Subcutaneous abdominal adipose tissue (tissue), 5 donors: ENCODE measurements around the gene ANKS1B.

Experiments
- H3K27ac ChIP-seq: one replicate; pipeline ENCODE4 v1.7.0; 2013; ENCODE audit warnings: low read depth, mild to moderate bottlenecking, inconsistent platforms, low read length, moderate library complexity
- H3K27me3 ChIP-seq, 5 donors: one replicate each; pipeline ENCODE4 v1.7.0; 2013; ENCODE audit warnings: low read length in 5 of 5, inconsistent platforms in 1 of 5; ENCODE audit not compliant: control insufficient read depth in 5 of 5, insufficient read depth in 4 of 5
- H3K36me3 ChIP-seq, 5 donors: one replicate each; pipeline ENCODE4 v1.7.0; 2013; ENCODE audit warnings: low read length in 5 of 5; ENCODE audit not compliant: control insufficient read depth in 5 of 5, insufficient read depth in 5 of 5
- H3K4me1 ChIP-seq, 5 donors: one replicate each; pipeline ENCODE4 v1.7.0; 2013; ENCODE audit warnings: low read length in 5 of 5, mild to moderate bottlenecking in 3 of 5, moderate library complexity in 1 of 5; ENCODE audit not compliant: control insufficient read depth in 5 of 5, insufficient read depth in 5 of 5
- H3K4me3 ChIP-seq, 5 donors: one replicate each; pipeline ENCODE4 v1.7.0; 2013; ENCODE audit warnings: low read length in 5 of 5, low read depth in 1 of 5
- H3K9ac ChIP-seq, 5 donors: one replicate each; pipeline ENCODE4 v1.7.0; 2013; ENCODE audit warnings: low read length in 5 of 5, mild to moderate bottlenecking in 4 of 5, moderate library complexity in 3 of 5
- H3K9me3 ChIP-seq, 5 donors: one replicate each; pipeline ENCODE4 v1.7.0; 2013; ENCODE audit warnings: low read length in 5 of 5; ENCODE audit not compliant: control insufficient read depth in 5 of 5
- donor health status: healthy.
- donor health status: healthy.
- donor health status: healthy.
- donor health status: healthy.
- donor health status: healthy.

ANKS1B gene

DNA sequence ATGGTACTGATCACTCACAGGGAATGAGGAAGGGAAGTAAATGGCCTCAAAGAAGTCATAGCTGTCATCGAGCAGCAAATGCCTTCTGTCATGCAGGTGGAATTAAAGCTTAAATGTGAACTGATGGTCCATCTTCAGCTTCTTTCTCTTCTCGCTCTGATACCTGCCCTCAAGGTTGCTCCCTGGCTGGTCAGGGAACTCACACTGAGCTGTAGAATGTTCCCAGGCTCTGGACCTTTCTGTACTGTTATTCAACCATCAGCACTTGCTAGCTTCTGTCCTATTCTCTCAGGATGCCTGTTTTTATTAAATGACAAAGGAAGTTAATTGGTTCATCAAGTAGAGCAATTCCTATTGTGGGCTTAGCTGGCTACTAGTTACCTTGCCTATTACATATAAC is 875.8 kb downstream of the ANKS1B start:
- H3K9me3 ChIP-seq = no peaks in the 10 kb centered on the region
- no peak overlapping the region for H3K27ac ChIP-seq
- H3K27me3 ChIP-seq = no peaks in the 10 kb centered on the region
- H3K9ac ChIP-seq = no peak overlapping the region
- no peaks in the 10 kb centered on the region for H3K4me1 ChIP-seq
- no peak overlapping the region for H3K4me3 ChIP-seq
- H3K36me3 ChIP-seq = no peaks in the 10 kb centered on the region

DNA sequence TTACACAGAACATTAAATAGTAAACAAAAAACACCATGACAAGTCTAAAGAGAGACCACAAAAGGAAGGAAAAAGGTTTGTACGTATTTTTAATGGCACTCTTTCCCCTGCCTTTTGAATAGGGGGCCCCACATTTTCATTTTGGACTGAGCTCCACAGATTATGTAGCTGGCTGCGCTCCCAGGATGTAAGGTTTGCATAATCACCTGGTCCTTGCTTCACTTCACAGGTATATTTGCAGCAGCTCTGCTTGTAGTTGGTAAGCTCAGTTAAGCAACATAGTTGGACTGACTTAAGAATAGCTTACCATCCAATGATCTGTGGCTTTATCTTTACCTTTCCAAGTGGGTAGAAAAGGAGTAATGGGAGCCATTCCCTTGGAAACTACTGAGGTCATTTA is 885.0 kb downstream of the ANKS1B start:
- Histone ChIP-seq H3K27me3 (no peaks in the 10 kb centered on the region), H3K36me3 (no peaks in the 10 kb centered on the region), H3K27ac (no peak overlapping the region), H3K9me3 (no peaks in the 10 kb centered on the region), H3K4me3 (no peak overlapping the region), H3K4me1 (no peaks in the 10 kb centered on the region), H3K9ac (no peak overlapping the region)

GRCh38 chr12:99097171-99097570 is 887.6 kb downstream of the ANKS1B start:
- Histone ChIP-seq H3K36me3 (no peaks in the 10 kb centered on the region), H3K27me3 (no peaks in the 10 kb centered on the region), H3K4me3 (no peak overlapping the region), H3K4me1 (no peaks in the 10 kb centered on the region), H3K9ac (no peak overlapping the region), H3K27ac (no peak overlapping the region), H3K9me3 (no peaks in the 10 kb centered on the region)

DNA sequence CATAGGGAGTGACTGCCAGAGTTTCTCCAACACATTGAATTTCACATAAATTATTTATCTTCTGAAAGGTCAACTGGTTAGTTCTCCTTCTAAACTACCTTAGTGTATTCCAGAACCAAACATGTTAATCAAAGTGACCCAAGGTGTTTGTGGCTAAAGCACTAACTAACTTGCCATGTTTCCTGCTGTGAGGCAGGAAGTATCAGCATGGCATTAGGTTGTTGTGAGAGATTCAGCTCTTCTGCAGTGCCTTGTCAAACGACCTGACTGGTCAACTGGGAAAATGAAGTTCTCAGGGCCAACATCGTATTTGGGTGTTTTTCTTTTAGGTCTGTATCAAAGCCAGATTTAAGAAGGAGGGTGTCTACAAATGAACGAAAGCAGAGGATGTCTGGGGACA is 891.6 kb downstream of the ANKS1B start:
- H3K4me3 ChIP-seq = no peak overlapping the region
- no peak overlapping the region for H3K27ac ChIP-seq
- H3K36me3 ChIP-seq = no peaks in the 10 kb centered on the region
- H3K4me1 ChIP-seq = no peaks in the 10 kb centered on the region
- H3K27me3 ChIP-seq = no peaks in the 10 kb centered on the region
- no peak overlapping the region for H3K9ac ChIP-seq
- no peaks in the 10 kb centered on the region for H3K9me3 ChIP-seq

GRCh38 chr12:99092100-99092851 is 892.5 kb downstream of the ANKS1B start:
- Histone ChIP-seq H3K9me3 (no peaks in the 10 kb centered on the region), H3K9ac (no peak overlapping the region), H3K36me3 (no peaks in the 10 kb centered on the region), H3K4me1 (no peaks in the 10 kb centered on the region), H3K4me3 (no peak overlapping the region), H3K27me3 (no peaks in the 10 kb centered on the region), H3K27ac (no peak overlapping the region)

DNA sequence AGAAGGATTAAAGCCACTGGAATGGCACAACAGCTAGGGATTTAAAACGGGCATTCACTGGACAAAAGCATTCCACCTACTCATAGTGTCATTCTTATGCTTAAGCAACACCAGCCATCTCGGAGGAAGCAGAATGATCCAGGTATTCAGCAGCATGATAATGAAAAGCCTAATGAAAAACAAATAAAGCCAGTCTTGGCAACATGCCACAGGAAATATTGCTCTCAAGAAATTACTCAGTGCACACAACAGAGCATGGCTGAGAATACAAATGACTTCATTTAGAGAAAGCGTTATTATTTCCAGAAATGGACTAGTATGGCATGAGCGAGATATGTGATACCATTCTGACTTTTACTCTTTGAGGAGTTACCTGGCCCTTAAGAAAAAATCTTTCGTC is 897.5 kb downstream of the ANKS1B start:
- H3K27ac ChIP-seq = no peak overlapping the region
- no peak overlapping the region for H3K9ac ChIP-seq
- H3K4me1 ChIP-seq = no peaks in the 10 kb centered on the region
- no peaks in the 10 kb centered on the region for H3K36me3 ChIP-seq
- no peaks in the 10 kb centered on the region for H3K27me3 ChIP-seq
- H3K4me3 ChIP-seq = no peak overlapping the region
- no peaks in the 10 kb centered on the region for H3K9me3 ChIP-seq

- Histone ChIP-seq H3K4me1 (no peaks in the 10 kb centered on the region), H3K4me3 (no peak overlapping the region), H3K9me3 (no peaks in the 10 kb centered on the region), H3K27ac (no peak overlapping the region), H3K36me3 (no peaks in the 10 kb centered on the region), H3K9ac (no peak overlapping the region), H3K27me3 (no peaks in the 10 kb centered on the region)
Observed at GRCh38 chr12:99079811-99080210, 904.9 kb downstream of the ANKS1B start.

DNA sequence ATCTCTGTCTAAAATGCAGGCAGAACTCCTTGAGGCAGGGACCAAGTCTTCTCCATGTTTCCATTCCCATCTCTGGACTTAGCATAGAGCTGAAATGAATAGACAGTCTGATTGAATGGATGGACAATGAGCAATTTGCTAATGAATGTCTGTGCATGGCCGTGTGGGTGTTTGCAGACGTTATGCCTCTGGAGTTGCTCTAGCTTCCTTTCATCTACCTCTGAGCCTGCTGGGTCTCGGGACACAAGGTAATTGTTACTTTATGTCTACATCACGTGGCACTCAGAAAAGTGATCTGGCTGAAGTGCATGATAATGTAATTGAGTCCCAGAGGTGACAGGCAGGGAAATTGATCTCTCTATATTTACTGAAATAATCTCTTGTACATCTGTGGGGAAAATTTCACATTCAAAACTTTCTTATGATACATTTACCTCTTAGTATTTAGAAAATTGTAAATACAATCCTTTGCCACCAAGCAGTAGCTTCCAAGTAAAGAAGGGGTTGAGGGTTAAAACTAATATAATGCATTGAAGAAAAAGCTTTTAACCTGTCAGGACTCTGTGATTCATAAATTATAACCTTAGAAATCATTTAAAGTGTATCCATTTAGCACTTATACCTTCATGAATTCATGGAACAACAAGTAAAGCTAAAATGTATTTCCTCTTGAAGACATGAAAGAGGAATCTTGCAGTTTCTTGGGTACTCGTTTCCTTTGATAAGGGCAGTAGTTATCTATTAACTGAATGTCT is 915.6 kb downstream of the ANKS1B start:
- Histone ChIP-seq H3K9ac (no peak overlapping the region), H3K27ac (no peak overlapping the region), H3K4me3 (no peak overlapping the region), H3K36me3 (no peaks in the 10 kb centered on the region), H3K27me3 (no peaks in the 10 kb centered on the region), H3K9me3 (no peaks in the 10 kb centered on the region), H3K4me1 (no peaks in the 10 kb centered on the region)

DNA sequence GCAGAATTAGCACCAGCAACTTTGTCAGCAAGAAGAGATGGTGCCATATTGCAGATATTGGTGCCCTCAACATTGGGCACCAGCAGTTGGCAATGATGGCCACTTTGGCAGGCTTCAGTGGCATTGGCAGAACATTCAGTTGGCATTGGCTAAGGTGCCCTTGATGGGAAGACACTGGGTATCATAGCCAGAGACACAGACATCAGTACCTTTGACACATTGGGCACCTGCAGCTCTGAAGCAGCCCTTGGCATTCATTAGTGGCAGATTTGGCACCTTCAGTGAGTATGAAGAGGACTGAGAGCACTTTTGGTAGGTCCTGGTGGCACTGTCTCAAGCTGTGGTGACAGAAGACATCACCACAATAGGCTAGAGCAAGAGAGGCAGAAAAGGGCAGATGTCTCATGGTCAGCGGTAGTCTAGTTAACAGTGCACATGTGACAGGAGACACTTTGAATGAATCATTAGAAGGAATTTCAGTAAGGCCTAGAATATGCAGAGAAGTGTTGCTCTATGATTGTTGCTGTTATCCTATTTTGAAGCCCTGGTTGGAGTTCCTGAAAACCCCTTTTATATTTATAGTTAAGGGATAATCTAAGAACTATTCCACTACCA is 917.5 kb downstream of the ANKS1B start:
- H3K27ac ChIP-seq = no peak overlapping the region
- no peak overlapping the region for H3K4me3 ChIP-seq
- no peaks in the 10 kb centered on the region for H3K36me3 ChIP-seq
- H3K9me3 ChIP-seq = no peaks in the 10 kb centered on the region
- no peaks in the 10 kb centered on the region for H3K4me1 ChIP-seq
- H3K9ac ChIP-seq = no peak overlapping the region
- H3K27me3 ChIP-seq = no peaks in the 10 kb centered on the region

DNA sequence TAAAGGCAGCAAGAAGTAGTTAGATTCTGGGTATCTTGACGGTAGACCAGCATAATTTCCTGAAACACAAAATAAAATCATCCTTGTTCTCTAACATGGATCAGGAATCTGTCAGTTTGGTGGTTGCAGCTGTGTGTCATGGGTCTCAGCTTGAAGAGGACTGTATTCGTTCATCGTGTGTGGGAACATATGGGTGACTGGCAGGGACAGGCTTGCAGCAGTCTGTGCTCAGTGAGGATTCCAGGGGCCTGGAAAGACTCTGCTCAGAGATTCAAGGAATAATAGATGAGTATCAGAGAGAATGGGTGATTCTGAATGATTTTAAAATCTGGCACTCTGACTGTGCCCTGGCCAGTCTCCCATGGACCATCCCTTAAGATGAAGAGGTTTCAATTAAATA is 918.0 kb downstream of the ANKS1B start:
- H3K36me3 ChIP-seq = no peaks in the 10 kb centered on the region
- no peaks in the 10 kb centered on the region for H3K9me3 ChIP-seq
- H3K27me3 ChIP-seq = no peaks in the 10 kb centered on the region
- H3K27ac ChIP-seq = no peak overlapping the region
- no peak overlapping the region for H3K4me3 ChIP-seq
- no peaks in the 10 kb centered on the region for H3K4me1 ChIP-seq
- H3K9ac ChIP-seq = no peak overlapping the region
